BLaER1 treated with 17β-estradiol and CSF1 and Interleukin-3, amounts not matched to agents 10 nM and 100 nM (cell line): ENCODE results near the gene TOX3.

Source experiments
- H3K27ac ChIP-seq, 11 experiments: shearing (Covaris generic); formaldehyde crosslinking; 2 replicates each; pipeline ENCODE4 v1.8.1; 2022
- H3K27me3 ChIP-seq, 11 experiments: shearing (Covaris generic); formaldehyde crosslinking; 2 replicates each; pipeline ENCODE4 v1.8.1; 2022
- H3K36me3 ChIP-seq, 11 experiments: shearing (Covaris generic); formaldehyde crosslinking; 2 replicates each; pipeline ENCODE4 v1.8.1; 2022
- H3K4me1 ChIP-seq, 10 experiments: shearing (Covaris generic); formaldehyde crosslinking; 2 replicates each; pipeline ENCODE4 v1.8.1; 2022
- H3K4me2 ChIP-seq, 11 experiments: shearing (Covaris generic); formaldehyde crosslinking; 2 replicates each; pipeline ENCODE4 v1.8.1; 2022
- H3K4me3 ChIP-seq, 10 experiments: shearing (Covaris generic); formaldehyde crosslinking; 2 replicates each; pipeline ENCODE4 v1.8.1; 2022
- H3K9ac ChIP-seq, 11 experiments: shearing (Covaris generic); formaldehyde crosslinking; 2 replicates each; pipeline ENCODE4 v1.8.1; 2022
- H3K9me3 ChIP-seq, 11 experiments: shearing (Covaris generic); formaldehyde crosslinking; replicated peaks in 1 of 11; 2 replicates each; pipeline ENCODE4 v1.8.1; 2022
- H4K20me1 ChIP-seq, 11 experiments: shearing (Covaris generic); formaldehyde crosslinking; 2 replicates each; pipeline ENCODE4 v1.8.1; 2022
- Cebpa-rat ChIP-seq, 11 experiments: shearing (Covaris generic); IDR thresholded peaks; 2 replicates each; pipeline ENCODE4 v1.8.1; 2022

TOX3 gene

DNA sequence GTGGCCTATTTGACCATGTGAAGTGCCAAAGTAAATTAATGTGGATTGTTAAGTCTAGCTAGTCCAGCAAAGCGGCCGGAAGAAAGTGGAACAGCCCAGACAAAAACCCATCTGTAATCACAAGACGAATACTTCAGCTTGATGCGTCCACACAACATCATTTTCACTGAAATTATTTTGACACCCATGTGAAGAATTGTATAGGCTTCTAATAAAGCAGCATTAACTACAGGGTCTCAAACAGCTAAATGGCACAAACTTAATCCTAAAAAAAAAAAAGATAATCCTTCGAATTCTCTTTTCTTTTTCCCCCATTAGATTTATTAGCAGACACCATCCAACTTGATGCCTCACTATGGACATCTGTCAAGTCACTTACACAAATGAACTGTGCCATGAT is 73.8 kb downstream of the TOX3 start:
- Histone ChIP-seq H3K4me2 (no peak overlapping the region), H3K36me3 (no peaks in the 10 kb centered on the region), H3K9me3 (0 out of 22 replicates have a peak, but pooled peaks cover 0 to 6% (median 0%) of the 10 kb centered on the region in 11 experiments), H3K4me1 (no peaks in the 10 kb centered on the region), H3K4me3 (no peak overlapping the region), H3K9ac (no peak overlapping the region), H3K27me3 (no peaks in the 10 kb centered on the region), H3K27ac (no peak overlapping the region), H4K20me1 (no peaks in the 10 kb centered on the region)
- no peak for TF ChIP-seq Cebpa-rat (IDR thresholded peaks at IDR 0.05)

- Histone ChIP-seq H3K36me3 (no peaks in the 10 kb centered on the region), H3K9me3 (0 out of 22 replicates have a peak, but pooled peaks cover 0 to 6% (median 0%) of the 10 kb centered on the region in 11 experiments), H3K4me1 (no peaks in the 10 kb centered on the region), H3K27ac (no peak overlapping the region), H3K9ac (no peak overlapping the region), H3K4me3 (no peak overlapping the region), H4K20me1 (no peaks in the 10 kb centered on the region), H3K4me2 (no peak overlapping the region), H3K27me3 (no peaks in the 10 kb centered on the region)
- no peak for TF ChIP-seq Cebpa-rat (IDR thresholded peaks at IDR 0.05)
Measured at GRCh38 chr16:52471650-52472370, 75.1 kb downstream of the TOX3 start.

GRCh38 chr16:52470585-52470984 is 76.4 kb downstream of the TOX3 start:
- no peak overlapping the region for H3K4me2 ChIP-seq
- no peak overlapping the region for H3K27ac ChIP-seq
- no peaks in the 10 kb centered on the region for H4K20me1 ChIP-seq
- H3K9me3 ChIP-seq, result 0 out of 22 replicates have a peak, but pooled peaks cover 0 to 6% (median 0%) of the 10 kb centered on the region in 11 experiments
- no peak for TF ChIP-seq Cebpa-rat (IDR thresholded peaks at IDR 0.05)
- H3K4me3 ChIP-seq, result no peak overlapping the region
- H3K4me1 ChIP-seq, result no peaks in the 10 kb centered on the region
- no peak overlapping the region for H3K9ac ChIP-seq
- H3K36me3 ChIP-seq, result no peaks in the 10 kb centered on the region
- H3K27me3 ChIP-seq, result no peaks in the 10 kb centered on the region

- no peaks in the 10 kb centered on the region for H3K4me1 ChIP-seq
Measured at GRCh38 chr16:52469775-52470174, 77.2 kb downstream of the TOX3 start.

GRCh38 chr16:52469091-52469490 is 77.9 kb downstream of the TOX3 start:
- Histone ChIP-seq H3K4me1 (no peaks in the 10 kb centered on the region), H3K36me3 (no peaks in the 10 kb centered on the region; a peak in 1 of 22 replicates), H3K4me3 (no peak overlapping the region), H4K20me1 (no peaks in the 10 kb centered on the region), H3K27me3 (no peaks in the 10 kb centered on the region), H3K27ac (no peak overlapping the region), H3K4me2 (no peak overlapping the region), H3K9me3 (no peaks in the 10 kb centered on the region), H3K9ac (no peak overlapping the region)
- no peak for TF ChIP-seq Cebpa-rat (IDR thresholded peaks at IDR 0.05)

More at GRCh38 chr16:52469775-52470174, 77.2 kb downstream of the TOX3 start:
- no peak overlapping the region for H3K9ac ChIP-seq
- H3K27me3 ChIP-seq, result no peaks in the 10 kb centered on the region
- no peak for TF ChIP-seq Cebpa-rat (IDR thresholded peaks at IDR 0.05)
- no peak overlapping the region for H3K4me3 ChIP-seq
- no peaks in the 10 kb centered on the region for H3K36me3 ChIP-seq
- H3K27ac ChIP-seq, result no peak overlapping the region
- H3K9me3 ChIP-seq, result 0 out of 22 replicates have a peak, but pooled peaks cover 0 to 5% (median 0%) of the 10 kb centered on the region in 11 experiments
- H3K4me2 ChIP-seq, result no peak overlapping the region
- no peaks in the 10 kb centered on the region for H4K20me1 ChIP-seq

GRCh38 chr16:52467753-52468152 is 79.2 kb downstream of the TOX3 start:
- Histone ChIP-seq H4K20me1 (no peaks in the 10 kb centered on the region), H3K4me3 (no peak overlapping the region), H3K27me3 (no peaks in the 10 kb centered on the region), H3K4me2 (no peak overlapping the region), H3K9me3 (no peaks in the 10 kb centered on the region), H3K9ac (no peak overlapping the region), H3K36me3 (peaks cover 0 to 8% (median 0%) of the 10 kb centered on the region in 11 experiments; a peak in 5 of 22 replicates), H3K27ac (no peak overlapping the region), H3K4me1 (no peaks in the 10 kb centered on the region)
- TF ChIP-seq Cebpa-rat (IDR thresholded peaks at IDR 0.05), result no peak

- TF ChIP-seq Cebpa-rat (IDR thresholded peaks at IDR 0.05), result no peak
- Histone ChIP-seq H3K9me3 (no peaks in the 10 kb centered on the region), H4K20me1 (no peaks in the 10 kb centered on the region), H3K9ac (no peak overlapping the region), H3K36me3 (peaks cover 0 to 8% (median 0%) of the 10 kb centered on the region in 11 experiments; a peak in 5 of 22 replicates), H3K27me3 (no peaks in the 10 kb centered on the region), H3K4me2 (no peak overlapping the region), H3K27ac (no peak overlapping the region), H3K4me3 (no peak overlapping the region), H3K4me1 (no peaks in the 10 kb centered on the region)
Measured at GRCh38 chr16:52466994-52467393, 79.9 kb downstream of the TOX3 start.

DNA sequence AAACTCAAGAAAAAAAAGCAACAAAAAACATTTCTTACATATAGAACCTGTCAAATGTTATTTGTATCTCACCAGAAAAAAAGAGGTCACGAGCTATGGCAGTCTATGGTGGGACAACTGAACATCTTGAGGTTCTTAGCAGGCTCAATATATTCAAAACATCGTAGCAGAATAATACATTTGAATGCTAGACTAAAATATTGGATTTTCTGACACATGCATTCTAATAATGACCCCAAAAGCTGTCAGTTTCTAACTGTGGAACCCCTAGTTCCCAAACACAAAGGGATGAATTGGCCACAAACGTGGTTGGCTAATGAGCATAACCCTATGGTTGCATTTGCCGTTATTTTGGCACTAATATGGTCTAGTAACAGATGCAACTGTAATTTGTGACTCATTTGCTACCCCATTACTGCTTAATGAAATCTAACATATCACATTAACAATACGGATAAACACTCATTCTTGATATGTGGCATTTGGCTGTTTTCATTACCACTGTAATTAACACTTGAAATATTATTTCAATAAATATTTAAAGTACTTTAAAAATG is 81.2 kb downstream of the TOX3 start:
- H3K4me1 ChIP-seq, result no peaks in the 10 kb centered on the region
- no peak overlapping the region for H3K27ac ChIP-seq
- no peaks in the 10 kb centered on the region for H3K9me3 ChIP-seq
- TF ChIP-seq Cebpa-rat (IDR thresholded peaks at IDR 0.05), result no peak
- H4K20me1 ChIP-seq, result no peaks in the 10 kb centered on the region
- no peak overlapping the region for H3K4me3 ChIP-seq
- no peak overlapping the region for H3K4me2 ChIP-seq
- H3K9ac ChIP-seq, result no peak overlapping the region
- no peaks in the 10 kb centered on the region for H3K27me3 ChIP-seq
- H3K36me3 ChIP-seq, result peaks cover 0 to 8% (median 0%) of the 10 kb centered on the region in 11 experiments; a peak in 5 of 22 replicates

GRCh38 chr16:52463904-52464303 is 83.0 kb downstream of the TOX3 start:
- Histone ChIP-seq H3K9me3 (no peaks in the 10 kb centered on the region), H3K27me3 (no peaks in the 10 kb centered on the region), H3K9ac (no peak overlapping the region), H3K27ac (no peak overlapping the region), H3K4me1 (no peaks in the 10 kb centered on the region), H3K4me2 (no peak overlapping the region), H3K4me3 (no peak overlapping the region), H4K20me1 (no peaks in the 10 kb centered on the region), H3K36me3 (peaks cover 0 to 8% (median 0%) of the 10 kb centered on the region in 11 experiments; a peak in 5 of 22 replicates)
- no peak for TF ChIP-seq Cebpa-rat (IDR thresholded peaks at IDR 0.05)

DNA sequence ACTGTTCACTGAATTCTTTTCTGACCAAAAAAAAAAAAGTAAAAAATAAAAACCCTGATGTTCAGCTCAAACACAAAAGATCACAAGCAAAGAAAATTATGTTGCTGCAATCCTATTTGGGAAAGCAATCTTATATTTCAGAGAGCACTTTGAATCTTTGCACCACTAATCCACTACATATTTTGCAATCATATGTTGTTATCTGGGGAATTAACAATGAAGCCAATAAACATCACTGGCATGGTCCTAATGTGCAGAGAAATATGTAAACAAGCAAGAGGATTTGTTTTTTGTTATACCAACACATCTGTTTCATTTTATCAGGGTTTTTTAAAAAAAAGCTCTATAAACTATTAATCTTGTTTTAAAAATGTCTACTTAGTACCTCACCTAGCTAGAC is 84.1 kb downstream of the TOX3 start:
- H3K4me1 ChIP-seq, result no peaks in the 10 kb centered on the region
- H3K9me3 ChIP-seq, result no peaks in the 10 kb centered on the region
- no peaks in the 10 kb centered on the region for H4K20me1 ChIP-seq
- no peak overlapping the region for H3K27ac ChIP-seq
- H3K27me3 ChIP-seq, result no peaks in the 10 kb centered on the region
- no peak overlapping the region for H3K4me3 ChIP-seq
- TF ChIP-seq Cebpa-rat (IDR thresholded peaks at IDR 0.05), result no peak
- H3K36me3 ChIP-seq, result peaks cover 0 to 8% (median 0%) of the 10 kb centered on the region in 11 experiments; a peak in 5 of 22 replicates
- no peak overlapping the region for H3K9ac ChIP-seq
- no peak overlapping the region for H3K4me2 ChIP-seq
